Tibial nerve (tissue), 3 donors: ENCODE measurements around the gene FHL3.

Experiments used
- POLR2A ChIP-seq, 2 donors: fragments of 450-650 bp; IDR thresholded peaks; one replicate each; pipeline ENCODE4 v1.6.1; 2017; ENCODE audit warnings: antibody characterized with exemption in 2 of 2, mild to moderate bottlenecking in 2 of 2, moderate library complexity in 2 of 2
- TF ChIP-seq, protein P1 (sequence below), 5 experiments: fragments of 200-600 bp in 3 of 5; fragments of 450-650 bp in 2 of 5; sonication (generic) in 3 of 5; IDR thresholded peaks; one replicate each; pipeline ENCODE4 v1.5.1; 2016 to 2019; ENCODE audit warnings: antibody characterized with exemption in 5 of 5, mild to moderate bottlenecking in 3 of 5, moderate library complexity in 2 of 5

DNA sequence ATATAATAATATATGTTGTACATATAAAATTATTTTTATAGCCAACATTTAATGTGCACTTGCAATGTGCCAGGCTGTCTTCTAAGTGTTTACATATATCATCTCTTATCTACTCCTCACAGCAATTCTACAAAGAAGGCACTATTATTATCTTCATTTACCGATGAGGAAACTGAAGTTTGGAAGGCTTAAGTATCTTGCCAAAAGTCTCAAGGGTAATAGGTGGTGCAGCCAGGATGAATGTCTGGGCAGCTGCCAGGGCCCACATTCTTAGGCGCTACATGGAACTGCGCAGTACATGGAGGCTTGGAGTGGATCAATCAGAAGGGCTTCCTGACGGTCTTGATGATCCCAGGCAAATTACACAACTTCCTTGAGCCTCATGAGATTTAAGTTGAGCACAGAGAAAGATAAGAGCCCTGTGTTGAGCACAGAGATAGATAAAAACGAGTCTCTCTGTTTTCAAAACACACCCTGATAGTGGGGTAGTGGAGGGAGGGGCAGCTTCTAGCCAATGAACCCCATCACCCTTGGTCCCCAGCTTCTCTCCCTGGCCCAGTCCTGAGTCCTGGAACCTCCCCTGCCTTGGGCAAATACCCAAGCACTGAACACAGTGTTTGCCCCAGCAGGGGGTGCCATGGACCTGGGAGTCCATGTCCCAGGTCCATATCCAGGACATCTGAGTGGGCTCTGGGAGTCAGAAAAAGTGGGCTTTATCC is 32.1 kb upstream of the FHL3 start:
- TF ChIP-seq, protein P1, sequence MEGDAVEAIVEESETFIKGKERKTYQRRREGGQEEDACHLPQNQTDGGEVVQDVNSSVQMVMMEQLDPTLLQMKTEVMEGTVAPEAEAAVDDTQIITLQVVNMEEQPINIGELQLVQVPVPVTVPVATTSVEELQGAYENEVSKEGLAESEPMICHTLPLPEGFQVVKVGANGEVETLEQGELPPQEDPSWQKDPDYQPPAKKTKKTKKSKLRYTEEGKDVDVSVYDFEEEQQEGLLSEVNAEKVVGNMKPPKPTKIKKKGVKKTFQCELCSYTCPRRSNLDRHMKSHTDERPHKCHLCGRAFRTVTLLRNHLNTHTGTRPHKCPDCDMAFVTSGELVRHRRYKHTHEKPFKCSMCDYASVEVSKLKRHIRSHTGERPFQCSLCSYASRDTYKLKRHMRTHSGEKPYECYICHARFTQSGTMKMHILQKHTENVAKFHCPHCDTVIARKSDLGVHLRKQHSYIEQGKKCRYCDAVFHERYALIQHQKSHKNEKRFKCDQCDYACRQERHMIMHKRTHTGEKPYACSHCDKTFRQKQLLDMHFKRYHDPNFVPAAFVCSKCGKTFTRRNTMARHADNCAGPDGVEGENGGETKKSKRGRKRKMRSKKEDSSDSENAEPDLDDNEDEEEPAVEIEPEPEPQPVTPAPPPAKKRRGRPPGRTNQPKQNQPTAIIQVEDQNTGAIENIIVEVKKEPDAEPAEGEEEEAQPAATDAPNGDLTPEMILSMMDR (IDR thresholded peaks at IDR 0.05), result peak in 1 of 5 experiments; percentile 6
- no peak for TF ChIP-seq POLR2A (IDR thresholded peaks at IDR 0.05)
